KMS-11 (cell line): ENCODE results near the gene WFDC11.

ENCODE experiments used
- H2AFZ ChIP-seq: fragments of 200-600 bp; sonication (generic); 2 replicates; pipeline ENCODE4 v1.6.1; 2016; ENCODE audit warnings: antibody characterized with exemption, mixed run types, low read depth
- H3K27ac ChIP-seq: fragments of 200-600 bp; sonication (generic); 2 replicates; pipeline ENCODE4 v1.6.1; 2016; ENCODE audit warnings: mild to moderate bottlenecking, mixed run types
- H3K27me3 ChIP-seq: fragments of 200-600 bp; sonication (generic); 2 replicates; pipeline ENCODE4 v1.6.1; 2017; ENCODE audit warnings: mild to moderate bottlenecking, low read depth, mixed run types, moderate library complexity; ENCODE audit not compliant: insufficient read depth
- H3K36me3 ChIP-seq: fragments of 200-600 bp; sonication (generic); 2 replicates; pipeline ENCODE4 v1.6.1; 2017; ENCODE audit warnings: mild to moderate bottlenecking, mixed run types; ENCODE audit not compliant: insufficient read depth
- H3K4me1 ChIP-seq: fragments of 200-600 bp; sonication (generic); 2 replicates; pipeline ENCODE4 v1.6.1; 2016; ENCODE audit warnings: mild to moderate bottlenecking, low read depth, mixed run types; ENCODE audit not compliant: poor library complexity, severe bottlenecking
- H3K4me2 ChIP-seq: fragments of 200-600 bp; sonication (generic); 2 replicates; pipeline ENCODE4 v1.7.0; 2016; ENCODE audit warnings: mild to moderate bottlenecking, mixed run types
- H3K4me3 ChIP-seq: fragments of 200-600 bp; sonication (generic); IDR thresholded peaks from 2 replicates; pipeline ENCODE4 v1.6.1; 2017; ENCODE audit warnings: low read depth, low read length, mixed read lengths; ENCODE audit not compliant: insufficient read depth
- H3K79me2 ChIP-seq: fragments of 200-600 bp; sonication (generic); 2 replicates; pipeline ENCODE4 v1.6.1; 2016; ENCODE audit warnings: low read depth, mixed run types; ENCODE audit not compliant: insufficient read depth
- H3K9ac ChIP-seq: fragments of 200-600 bp; sonication (generic); 2 replicates; pipeline ENCODE4 v1.6.1; 2016; ENCODE audit warnings: mild to moderate bottlenecking, mixed run types
- H4K20me1 ChIP-seq: fragments of 200-600 bp; sonication (generic); 2 replicates; pipeline ENCODE4 v1.6.1; 2016; ENCODE audit warnings: mild to moderate bottlenecking, mixed run types; ENCODE audit not compliant: insufficient read depth
- CTCF ChIP-seq: fragments of 200-600 bp; sonication (generic); conservative IDR thresholded peaks from 2 replicates; pipeline ENCODE4 v1.6.1; 2017; ENCODE audit warnings: low read depth, mild to moderate bottlenecking, antibody characterized with exemption, low read length, moderate library complexity, mixed read lengths

WFDC11 gene

GRCh38 chr20:45629496-45630100 is 40.4 kb downstream of the WFDC11 start, which contains the start of gene WFDC10A:
TSS of gene WFDC10A (plus strand) at chr20:45629739. CDS start at chr20:45629814, 75 bp downstream.
- no peak within 1 kb of the TSS for H3K27ac ChIP-seq
- H3K4me2 ChIP-seq: no peak within 1 kb of the TSS
- no peaks in the 10 kb centered on the region for H3K36me3 ChIP-seq
- H3K27me3 ChIP-seq: no peaks in the 10 kb centered on the region
- no peaks in the 10 kb centered on the region for H4K20me1 ChIP-seq
- peak; percentile 82 for TF ChIP-seq CTCF
- no peak within 1 kb of the TSS for H3K4me3 ChIP-seq
- H3K79me2 ChIP-seq: no peaks in the 10 kb centered on the region
- H2AFZ ChIP-seq: peak within 1 kb of the TSS; percentile 27; the same call in 1 of the 2 replicates
- no peaks in the 10 kb centered on the region for H3K4me1 ChIP-seq
- H3K9ac ChIP-seq: no peak within 1 kb of the TSS

- Histone ChIP-seq H3K4me1 (no peaks in the 10 kb centered on the region), H3K9ac (no peak overlapping the region), H3K79me2 (no peaks in the 10 kb centered on the region), H3K4me2 (no peak overlapping the region), H3K36me3 (no peaks in the 10 kb centered on the region), H3K27me3 (no peaks in the 10 kb centered on the region), H3K4me3 (no peak overlapping the region), H2AFZ (no peak overlapping the region), H4K20me1 (no peaks in the 10 kb centered on the region), H3K27ac (no peak overlapping the region)
- TF ChIP-seq CTCF: no peak
These were observed 43.5 kb downstream of the WFDC11 start for GRCh38 chr20:45626540-45626939.

- Histone ChIP-seq H3K36me3 (no peaks in the 10 kb centered on the region), H3K4me2 (no peak overlapping the region), H3K27ac (no peak overlapping the region), H3K4me3 (no peak overlapping the region), H3K79me2 (no peaks in the 10 kb centered on the region), H3K9ac (no peak overlapping the region), H3K4me1 (no peaks in the 10 kb centered on the region), H2AFZ (no peak overlapping the region), H3K27me3 (no peaks in the 10 kb centered on the region), H4K20me1 (no peaks in the 10 kb centered on the region)
- no peak for TF ChIP-seq CTCF
These were observed 48.4 kb downstream of the WFDC11 start for GRCh38 chr20:45621593-45621992.

GRCh38 chr20:45617591-45617990 is 52.4 kb downstream of the WFDC11 start:
- Histone ChIP-seq H3K27ac (no peak overlapping the region), H3K9ac (no peak overlapping the region)
- TF ChIP-seq CTCF: no peak

More at GRCh38 chr20:45617591-45617990, 52.4 kb downstream of the WFDC11 start:
- H3K4me2 ChIP-seq: no peak overlapping the region
- no peaks in the 10 kb centered on the region for H3K27me3 ChIP-seq
- no peaks in the 10 kb centered on the region for H3K36me3 ChIP-seq
- no peaks in the 10 kb centered on the region for H3K4me1 ChIP-seq
- H2AFZ ChIP-seq: no peak overlapping the region
- H3K79me2 ChIP-seq: no peaks in the 10 kb centered on the region
- H3K4me3 ChIP-seq: no peak overlapping the region
- no peaks in the 10 kb centered on the region for H4K20me1 ChIP-seq
